ENCODE measurements around the gene GLIPR2.
A peak's percentile ranks its signal among the peaks of the same experiment; 100 is the strongest.

The GLIPR2 gene

GRCh38 chr9:36187414-36187813, 50.9 kb downstream of the GLIPR2 start:
- no peak for TF ChIP-seq ZFX (IDR thresholded peaks at IDR 0.05; ENCODE audit: borderline replicate concordance)
- TF ChIP-seq CTCF (IDR thresholded peaks at IDR 0.05) = no peak
- H3K27ac ChIP-seq = no peak overlapping the region

GRCh38 chr9:36188212-36188611, 51.7 kb downstream of the GLIPR2 start:
- H3K27ac ChIP-seq = no peak overlapping the region
- TF ChIP-seq CTCF (IDR thresholded peaks at IDR 0.05) (no peak), ZFX (IDR thresholded peaks at IDR 0.05; ENCODE audit: borderline replicate concordance) (no peak)

- H3K27ac ChIP-seq = peak overlapping the region; percentile 78
- no peak for TF ChIP-seq CTCF (IDR thresholded peaks at IDR 0.05)
- no peak for TF ChIP-seq ZFX (IDR thresholded peaks at IDR 0.05; ENCODE audit: borderline replicate concordance)
Observed at GRCh38 chr9:36189976-36190375, 53.4 kb downstream of the GLIPR2 start.

- TF ChIP-seq CTCF (IDR thresholded peaks at IDR 0.05) (peak; percentile 80), ZFX (IDR thresholded peaks at IDR 0.05; ENCODE audit: borderline replicate concordance) (no peak)
- H3K27ac ChIP-seq = peak within 1 kb of the TSS; percentile 78
Observed at GRCh38 chr9:36190388-36191289, 54.1 kb downstream of the GLIPR2 start, which contains the start of gene CLTA. Gene CLTA (plus strand): TSS chr9:36190921. CDS start chr9:36191057, 136 bp downstream.

- H3K27ac ChIP-seq = peak overlapping the region; percentile 78
- no peak for TF ChIP-seq CTCF (IDR thresholded peaks at IDR 0.05)
- no peak for TF ChIP-seq ZFX (IDR thresholded peaks at IDR 0.05; ENCODE audit: borderline replicate concordance)
Observed at GRCh38 chr9:36191290-36191645, 54.7 kb downstream of the GLIPR2 start.

GRCh38 chr9:36191686-36192085, 55.2 kb downstream of the GLIPR2 start:
- TF ChIP-seq ZFX (IDR thresholded peaks at IDR 0.05; ENCODE audit: borderline replicate concordance) (no peak), CTCF (IDR thresholded peaks at IDR 0.05) (no peak)
- H3K27ac ChIP-seq = peak overlapping the region; percentile 78

GRCh38 chr9:36192196-36192595, 55.7 kb downstream of the GLIPR2 start:
- no peak overlapping the region for H3K27ac ChIP-seq
- TF ChIP-seq CTCF (IDR thresholded peaks at IDR 0.05) (no peak), ZFX (IDR thresholded peaks at IDR 0.05; ENCODE audit: borderline replicate concordance) (no peak)

Measured in 22Rv1 (cell line).